Dermis microvascular lymphatic vessel endothelial cell (primary cell): Measurements from ENCODE around the gene TUBB1. TPM values are rescaled to one million over a fixed set of nuclear protein-coding genes. Genes with fewer than 3 reads are reported as not detected.
A peak's percentile ranks its signal among the peaks of the same experiment; 100 is the strongest.
"Not testable (repeated sequence)": the region's sequence is repeated elsewhere in the genome, so short reads cannot be mapped to it uniquely, and the experiment has no call there.

Experiments used
- DNase-seq, 2 donors: peaks; one replicate each; pipeline versions ENCODE4 v3.0.0 to v3.0.0-alpha.2; 2010; ENCODE audit warnings: low read depth in 2 of 2
- total RNA-seq: library from RNA; depleted of rRNA; stranded (reverse); fragments of >200 nt; gene quantifications from 2 replicates; pipeline ENCODE4 v1.2.1, GENCODE V29; 2014

The TUBB1 gene
- under 0.01 TPM in 1 of 2 replicates, not detected in the other for total RNA-seq

GRCh38 chr20:59019217-59019616 lies at the start of gene TUBB1:
Gene TUBB1 (plus strand): TSS chr20:59019429. CDS start chr20:59019523, 94 bp downstream.
- no peak for DNase-seq

- no peak for DNase-seq
Observed at GRCh38 chr20:58969439-58969838, 49.8 kb upstream of the TUBB1 start.

DNA sequence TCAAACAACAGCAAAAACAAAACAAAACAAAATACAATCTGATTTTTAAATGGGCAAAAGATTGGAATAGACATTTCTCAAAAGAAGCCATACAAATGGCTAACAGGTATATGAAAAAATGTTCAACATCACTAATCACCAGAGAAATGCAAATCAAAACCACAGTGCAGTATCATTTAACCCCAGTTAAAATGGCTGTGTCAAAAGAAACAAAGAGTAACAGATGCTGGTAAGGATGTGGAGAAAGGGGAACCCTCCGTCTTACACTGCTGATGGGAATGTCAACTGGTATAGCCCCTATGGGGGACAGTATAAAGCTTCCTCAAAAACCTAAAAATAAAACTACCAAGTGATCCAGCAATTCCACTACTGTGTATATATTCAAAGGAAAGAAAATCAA lies 49.1 kb upstream of the TUBB1 start:
- DNase-seq: no peak

- no peak for DNase-seq
Observed at GRCh38 chr20:58971429-58971828, 47.8 kb upstream of the TUBB1 start.

GRCh38 chr20:58973179-58973578 lies 46.0 kb upstream of the TUBB1 start:
- no peak for DNase-seq

- no peak for DNase-seq
Observed at GRCh38 chr20:58973866-58974265, 45.4 kb upstream of the TUBB1 start.

- no peak for DNase-seq
Observed at GRCh38 chr20:58975353-58975752, 43.9 kb upstream of the TUBB1 start.

- no peak for DNase-seq
Observed at GRCh38 chr20:58976061-58976730, 43.0 kb upstream of the TUBB1 start.

GRCh38 chr20:58978351-58979190 lies 40.7 kb upstream of the TUBB1 start:
- DNase-seq: no peak

DNA sequence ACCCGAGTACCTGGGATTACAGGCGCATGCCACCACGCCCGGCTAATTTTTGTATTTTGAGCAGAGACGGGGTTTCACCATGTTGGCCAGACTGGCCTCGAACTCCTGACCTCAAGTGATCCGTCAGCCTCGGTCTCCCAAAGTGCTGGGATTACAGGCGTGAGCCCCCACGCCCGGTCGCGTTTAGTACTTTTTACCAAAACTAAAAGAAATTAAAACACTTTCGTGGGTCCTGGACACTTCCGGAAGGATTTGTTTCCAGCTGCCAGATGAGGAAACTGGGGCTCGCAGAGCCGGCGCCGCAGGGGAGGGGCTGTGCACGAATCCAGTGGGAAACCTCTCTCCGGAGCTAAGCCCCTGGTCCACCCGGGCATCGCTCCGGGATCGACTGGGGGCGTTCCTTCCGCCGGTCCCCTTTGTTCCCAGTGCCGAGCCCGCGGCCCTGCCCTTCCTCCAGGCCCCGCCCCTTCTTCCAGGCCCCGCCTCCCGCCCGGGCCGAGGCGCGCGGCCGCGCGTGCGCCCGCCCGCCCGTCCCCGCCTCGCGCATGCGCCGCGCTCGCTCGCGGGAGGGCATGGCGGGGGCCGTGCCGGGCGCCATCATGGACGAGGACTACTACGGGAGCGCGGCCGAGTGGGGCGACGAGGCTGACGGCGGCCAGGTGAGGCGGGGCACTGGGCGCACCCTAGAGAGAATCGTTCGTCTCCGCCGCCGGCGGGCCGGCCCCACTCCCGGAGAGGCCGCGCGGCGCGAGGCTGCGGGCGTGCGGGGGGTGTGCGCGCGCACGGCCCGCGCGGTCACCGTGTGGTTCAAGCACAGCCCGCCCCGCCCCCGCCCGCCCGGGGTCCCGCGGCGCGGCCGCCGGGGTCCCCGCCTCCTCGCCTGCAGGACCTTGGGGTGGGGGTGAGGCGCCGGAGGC lies 38.3 kb upstream of the TUBB1 start, which contains the start of gene NELFCD:
Gene NELFCD (plus strand): TSS at position 546 of the 917 bp plus-strand sequence. CDS start 54 bp downstream, at position 600.
- DNase-seq: peak; percentile 56 to 81

DNA sequence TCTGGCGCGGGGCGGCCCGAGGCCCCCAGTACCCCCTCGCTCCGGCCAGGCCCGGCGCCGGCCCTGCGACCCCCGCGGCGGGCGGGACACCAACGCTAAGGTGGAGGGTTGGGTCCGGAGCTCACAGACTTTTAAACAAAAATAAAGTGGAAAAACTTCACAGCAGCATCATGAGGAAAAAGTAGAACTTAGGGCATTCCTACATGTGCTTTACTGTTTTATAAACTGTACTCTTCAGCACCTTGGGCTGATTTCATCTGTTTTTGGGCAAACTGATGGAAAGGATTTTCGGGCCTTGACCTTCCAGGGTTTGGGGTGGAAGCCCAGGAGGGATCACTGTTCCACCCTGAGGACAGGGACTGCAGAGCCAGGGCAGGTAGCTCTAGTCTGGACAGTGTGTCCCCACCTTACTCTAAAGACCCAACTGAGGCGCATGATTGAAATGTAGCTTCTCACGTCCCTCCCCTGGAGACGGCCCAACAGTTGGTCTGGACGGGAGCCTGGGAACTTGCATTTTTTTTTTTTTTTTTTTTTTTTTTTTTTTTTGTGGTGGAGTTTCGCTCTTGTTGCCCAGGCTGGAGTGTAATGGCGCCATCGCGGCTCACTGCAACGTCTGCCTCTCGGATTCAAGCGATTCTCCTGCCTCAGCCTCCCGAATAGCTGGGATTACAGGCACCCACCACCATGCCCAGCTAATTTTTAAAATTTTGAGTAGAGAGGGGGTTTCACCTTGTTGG lies 37.4 kb upstream of the TUBB1 start:
- DNase-seq: peak in 1 of 2 donors; percentile 14

GRCh38 chr20:58982406-58983114 lies 36.7 kb upstream of the TUBB1 start:
- DNase-seq: no peak

DNA sequence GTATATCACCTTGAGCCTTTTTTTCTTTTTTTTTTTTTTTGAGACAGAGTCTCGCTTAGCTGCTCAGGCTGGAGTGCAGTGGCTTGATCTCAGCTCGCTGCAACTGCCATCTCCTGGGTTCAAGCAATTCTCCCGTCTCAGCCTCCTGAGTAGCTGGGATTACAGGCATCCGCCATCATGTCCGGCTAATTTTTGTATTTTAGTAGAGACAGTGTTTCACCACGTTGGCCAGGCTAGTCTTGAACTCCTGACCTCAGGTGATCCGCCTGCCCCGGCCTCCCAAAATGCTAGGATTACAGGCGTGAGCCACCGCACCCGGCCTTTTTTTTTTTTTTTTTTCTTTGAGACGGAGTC lies 36.1 kb upstream of the TUBB1 start:
- DNase-seq: not testable (repeated sequence)

- no peak for DNase-seq
Observed at GRCh38 chr20:58984691-58985090, 34.5 kb upstream of the TUBB1 start.

DNA sequence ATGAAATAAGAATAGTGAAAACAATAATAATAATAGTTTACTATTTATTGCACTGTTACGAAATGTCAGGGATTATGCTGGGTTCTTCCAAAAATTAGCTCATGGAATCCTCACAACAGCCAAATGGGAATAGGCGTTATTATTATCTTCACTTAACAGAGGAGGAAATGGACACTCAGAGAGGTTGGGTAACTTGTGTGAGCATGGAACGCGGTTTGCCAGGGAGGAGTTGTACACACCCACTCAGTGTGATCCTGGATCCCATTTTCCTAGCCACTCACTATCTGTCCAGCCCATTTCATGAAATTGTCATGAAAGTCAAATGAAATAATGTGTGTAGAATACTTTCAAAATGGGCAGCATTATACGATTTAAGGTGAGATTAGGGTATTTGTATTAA lies 33.6 kb upstream of the TUBB1 start:
- no peak for DNase-seq

- DNase-seq: no peak
Observed at GRCh38 chr20:58986286-58986967, 32.8 kb upstream of the TUBB1 start.

- no peak for DNase-seq
Observed at GRCh38 chr20:58986968-58987517, 32.2 kb upstream of the TUBB1 start.

DNA sequence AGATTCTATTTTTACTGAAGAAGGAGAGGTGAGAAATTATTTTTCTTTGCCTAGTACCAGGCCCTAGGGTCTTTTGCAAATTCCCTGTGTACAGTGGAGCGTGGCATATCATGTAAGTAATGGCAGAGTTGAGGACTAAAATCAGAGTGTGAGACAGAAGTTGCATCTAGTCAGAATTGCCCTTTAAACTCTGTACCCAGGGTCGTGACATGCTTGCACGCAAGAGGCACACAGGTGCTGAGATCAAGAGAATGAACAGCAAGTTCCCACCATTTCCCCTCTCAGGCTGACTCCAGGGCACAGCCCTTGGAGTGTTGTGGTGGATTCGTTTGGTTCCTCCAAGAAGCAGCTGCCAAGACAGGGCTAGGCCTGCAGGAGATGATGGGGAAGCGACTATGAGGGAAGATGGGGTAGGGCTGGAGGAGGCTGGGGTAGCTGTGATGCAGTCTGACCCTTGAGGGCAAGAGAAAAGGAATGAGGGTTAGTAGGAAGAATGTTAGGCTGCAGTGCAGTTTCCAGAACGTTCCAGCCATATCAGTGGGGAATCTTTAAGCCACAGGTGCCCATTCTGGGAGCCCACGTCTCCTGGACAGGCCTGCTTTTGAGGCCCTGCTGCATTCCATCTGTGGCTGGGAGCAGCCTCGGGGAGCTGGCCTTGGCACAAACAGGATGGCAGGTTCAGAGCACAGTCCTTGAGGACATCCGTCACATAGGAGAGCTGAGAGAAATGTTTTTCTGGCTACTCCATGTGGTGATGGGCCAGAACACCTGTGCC lies 31.3 kb upstream of the TUBB1 start:
- DNase-seq: no peak

DNA sequence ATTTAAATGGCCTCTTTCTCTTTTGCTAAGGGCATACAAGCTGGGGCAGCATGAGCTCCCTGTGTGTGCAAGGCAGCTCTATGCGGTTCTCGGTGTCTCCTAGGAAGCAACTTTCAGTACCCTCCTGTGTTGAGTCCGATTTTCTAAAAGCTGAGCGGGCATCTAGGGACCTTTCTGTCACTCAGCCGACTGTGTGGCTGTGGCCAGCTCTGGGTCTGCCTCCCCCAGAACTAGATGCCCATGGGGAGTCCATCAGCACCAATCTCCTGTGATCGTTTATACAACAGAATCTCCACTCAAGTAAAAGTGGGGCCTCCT lies 30.7 kb upstream of the TUBB1 start:
- DNase-seq: no peak
